Neural progenitor cell (in vitro differentiated cells): ENCODE results near the gene ZNF282. TPM values are rescaled to one million over a fixed set of nuclear protein-coding genes. Genes with fewer than 3 reads are reported as not detected.

Source experiments
- DNase-seq: peaks from one replicate; pipeline ENCODE4 v3.0.0-alpha.2; 2016; ENCODE audit warnings: low spot score
- H2AFZ ChIP-seq: fragments of 200-600 bp; sonication (generic); replicated peaks from 2 replicates; pipeline ENCODE4 v1.6.1; 2016; ENCODE audit warnings: antibody characterized with exemption
- H3F3A ChIP-seq: fragments of 200-600 bp; sonication (generic); 2 replicates; pipeline ENCODE4 v1.6.1; 2016; ENCODE audit warnings: antibody characterized with exemption, low read depth
- H3K27ac ChIP-seq: fragments of 200-600 bp; sonication (generic); 2 replicates; pipeline ENCODE4 v1.5.1; 2016; ENCODE audit warnings: mild to moderate bottlenecking
- H3K27me3 ChIP-seq: fragments of 200-600 bp; sonication (generic); 2 replicates; pipeline ENCODE4 v1.6.1; 2016; ENCODE audit warnings: mild to moderate bottlenecking, moderate library complexity
- H3K36me3 ChIP-seq: fragments of 200-600 bp; sonication (generic); 2 replicates; pipeline ENCODE4 v1.5.1; 2016
- H3K4me1 ChIP-seq: fragments of 200-600 bp; sonication (generic); 2 replicates; pipeline ENCODE4 v1.6.1; 2016; ENCODE audit warnings: mixed run types
- H3K4me2 ChIP-seq: fragments of 200-600 bp; sonication (generic); 2 replicates; pipeline ENCODE4 v1.6.1; 2016
- H3K4me3 ChIP-seq: fragments of 200-600 bp; sonication (generic); 2 replicates; pipeline ENCODE4 v1.5.1; 2016
- H3K79me2 ChIP-seq: fragments of 200-600 bp; sonication (generic); 2 replicates; pipeline ENCODE4 v1.6.1; 2016; ENCODE audit warnings: low read depth
- H3K9ac ChIP-seq: fragments of 200-600 bp; sonication (generic); 2 replicates; pipeline ENCODE4 v1.6.1; 2016
- H3K9me3 ChIP-seq: fragments of 200-600 bp; sonication (generic); 2 replicates; pipeline ENCODE4 v1.5.1; 2016; ENCODE audit warnings: low read depth
- H4K20me1 ChIP-seq: fragments of 200-600 bp; sonication (generic); 2 replicates; pipeline ENCODE4 v1.6.1; 2016; ENCODE audit warnings: low read depth
- H3K27ac Mint-ChIP-seq: 3 replicates; pipeline ENCODE4 v1.8.0; 2021; ENCODE audit warnings: mixed read lengths
- H3K27me3 Mint-ChIP-seq: 2 replicates; pipeline ENCODE4 v1.8.0; 2022; ENCODE audit warnings: low read depth, mild to moderate bottlenecking, inconsistent platforms, moderate library complexity, mixed read lengths; ENCODE audit not compliant: insufficient read depth
- H3K36me3 Mint-ChIP-seq: 3 replicates; pipeline ENCODE4 v1.8.0; 2021; ENCODE audit warnings: mixed read lengths
- H3K4me1 Mint-ChIP-seq: 3 replicates; pipeline ENCODE4 v1.8.0; 2021; ENCODE audit warnings: mixed read lengths
- H3K4me3 Mint-ChIP-seq: 3 replicates; pipeline ENCODE4 v1.8.0; 2021; ENCODE audit warnings: mild to moderate bottlenecking, moderate library complexity, mixed read lengths
- H3K9me3 Mint-ChIP-seq: 3 replicates; pipeline ENCODE4 v1.8.0; 2020; ENCODE audit warnings: mixed read lengths
- EZH2 ChIP-seq: fragments of 200-600 bp; sonication (generic); IDR thresholded peaks from 2 replicates; pipeline ENCODE4 v1.6.1; 2017; ENCODE audit warnings: antibody characterized with exemption, mild to moderate bottlenecking, moderate library complexity
- EZH2phosphoT487 ChIP-seq: fragments of 200-600 bp; sonication (generic); IDR thresholded peaks from 2 replicates; pipeline ENCODE4 v1.6.1; 2017; ENCODE audit warnings: antibody characterized with exemption
- total RNA-seq: library from RNA; depleted of rRNA; stranded (reverse); fragments of >200 nt; gene quantifications from 2 replicates; pipeline ENCODE4 v1.2.3, GENCODE V29; 2015; ENCODE audit warnings: low replicate concordance
- TF ChIP-seq, protein P1 (sequence below): fragments of 200-600 bp; sonication (generic); IDR thresholded peaks from 2 replicates; pipeline ENCODE4 v1.5.1; 2017; ENCODE audit warnings: antibody characterized with exemption, mild to moderate bottlenecking

Gene ZNF282
- total RNA-seq, 1 donor from 2014 or later, result 15.9 TPM

DNA sequence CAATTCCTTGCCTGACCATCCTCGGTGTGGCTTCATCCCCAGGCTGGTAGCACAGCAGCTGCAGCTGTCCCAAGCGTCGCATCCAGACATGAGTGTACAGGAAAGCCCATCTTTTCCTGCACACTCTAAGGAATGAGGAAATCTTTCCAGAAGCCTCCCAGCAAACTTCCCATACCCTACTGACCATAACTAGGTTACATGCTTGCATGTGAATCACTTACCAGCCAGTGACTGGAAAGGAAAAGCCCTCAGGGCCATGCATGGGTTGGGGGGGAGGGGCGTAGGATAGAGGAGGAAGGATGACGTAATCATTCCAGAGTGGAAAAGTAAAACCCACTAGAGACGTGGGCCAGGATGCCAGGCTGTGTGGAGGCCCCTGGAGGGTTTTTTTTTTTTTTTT lies 25.2 kb downstream of the ZNF282 start:
- Histone ChIP-seq H3K4me3 (no peak overlapping the region), H3K27ac (no peak overlapping the region), H2AFZ (no peak overlapping the region), H3F3A (no peaks in the 10 kb centered on the region), H3K79me2 (no peaks in the 10 kb centered on the region), H3K4me2 (no peak overlapping the region), H4K20me1 (no peaks in the 10 kb centered on the region), H3K9ac (no peak overlapping the region), H3K36me3 (no peaks in the 10 kb centered on the region), H3K27me3 (no peaks in the 10 kb centered on the region), H3K4me1 (peaks cover 3% of the 10 kb centered on the region), H3K9me3 (no peaks in the 10 kb centered on the region)
- Mint-ChIP-seq H3K4me3 (no peak overlapping the region), H3K27me3 (peaks cover 6% of the 10 kb centered on the region), H3K36me3 (peaks cover 20% of the 10 kb centered on the region), H3K9me3 (no peaks in the 10 kb centered on the region), H3K27ac (no peak overlapping the region), H3K4me1 (no peaks in the 10 kb centered on the region)
- TF ChIP-seq EZH2phosphoT487 (no peak), EZH2 (no peak)
- TF ChIP-seq, protein P1, sequence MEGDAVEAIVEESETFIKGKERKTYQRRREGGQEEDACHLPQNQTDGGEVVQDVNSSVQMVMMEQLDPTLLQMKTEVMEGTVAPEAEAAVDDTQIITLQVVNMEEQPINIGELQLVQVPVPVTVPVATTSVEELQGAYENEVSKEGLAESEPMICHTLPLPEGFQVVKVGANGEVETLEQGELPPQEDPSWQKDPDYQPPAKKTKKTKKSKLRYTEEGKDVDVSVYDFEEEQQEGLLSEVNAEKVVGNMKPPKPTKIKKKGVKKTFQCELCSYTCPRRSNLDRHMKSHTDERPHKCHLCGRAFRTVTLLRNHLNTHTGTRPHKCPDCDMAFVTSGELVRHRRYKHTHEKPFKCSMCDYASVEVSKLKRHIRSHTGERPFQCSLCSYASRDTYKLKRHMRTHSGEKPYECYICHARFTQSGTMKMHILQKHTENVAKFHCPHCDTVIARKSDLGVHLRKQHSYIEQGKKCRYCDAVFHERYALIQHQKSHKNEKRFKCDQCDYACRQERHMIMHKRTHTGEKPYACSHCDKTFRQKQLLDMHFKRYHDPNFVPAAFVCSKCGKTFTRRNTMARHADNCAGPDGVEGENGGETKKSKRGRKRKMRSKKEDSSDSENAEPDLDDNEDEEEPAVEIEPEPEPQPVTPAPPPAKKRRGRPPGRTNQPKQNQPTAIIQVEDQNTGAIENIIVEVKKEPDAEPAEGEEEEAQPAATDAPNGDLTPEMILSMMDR, result no peak
- DNase-seq, result no peak

DNA sequence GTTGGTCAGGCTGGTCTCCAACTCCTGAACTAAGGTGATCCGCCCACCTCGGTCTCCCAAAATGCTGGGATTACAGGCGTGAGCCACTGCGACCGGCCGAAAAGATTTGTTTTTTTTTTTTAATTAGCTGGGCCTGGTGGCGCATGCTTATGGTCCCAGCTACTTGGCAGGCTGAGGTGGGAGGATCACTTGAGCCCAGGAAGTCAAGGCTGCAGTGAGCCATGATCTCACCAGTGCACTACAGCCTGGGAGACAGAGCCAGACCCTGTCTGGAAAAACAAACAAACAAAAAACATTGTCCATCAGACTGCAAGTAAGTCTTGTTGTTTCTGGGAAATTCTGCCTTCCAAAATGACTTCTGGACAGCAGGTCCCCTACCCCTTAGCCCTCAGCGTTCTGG lies 27.8 kb downstream of the ZNF282 start:
- DNase-seq, result no peak
- Mint-ChIP-seq H3K36me3 (peaks cover 15% of the 10 kb centered on the region), H3K4me1 (no peaks in the 10 kb centered on the region)

DNA sequence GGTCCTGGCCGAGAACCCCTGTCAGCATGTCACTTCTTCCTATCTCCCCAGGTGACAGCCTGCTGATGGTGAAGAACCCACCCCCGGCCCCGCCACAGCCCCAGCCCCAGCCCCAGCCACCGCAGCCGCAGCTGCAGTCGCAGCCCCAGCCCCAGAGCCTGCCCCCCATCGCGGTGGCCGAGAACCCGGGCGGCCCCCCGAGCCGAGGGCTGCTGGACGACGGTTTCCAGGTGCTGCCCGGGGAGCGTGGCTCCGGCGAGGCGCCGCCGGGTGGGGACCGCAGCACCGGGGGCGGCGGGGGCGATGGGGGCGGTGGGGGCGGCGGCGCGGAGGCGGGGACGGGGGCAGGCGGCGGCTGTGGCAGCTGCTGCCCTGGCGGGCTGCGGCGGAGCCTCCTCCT lies 28.4 kb downstream of the ZNF282 start:
- no peak overlapping the region for H3K27ac ChIP-seq
- H3K9me3 ChIP-seq, result no peaks in the 10 kb centered on the region
- no peak overlapping the region for H2AFZ ChIP-seq
- TF ChIP-seq EZH2, result no peak
- Mint-ChIP-seq H3K9me3 (no peaks in the 10 kb centered on the region), H3K27ac (no peak overlapping the region), H3K36me3 (peaks cover 11% of the 10 kb centered on the region), H3K27me3 (peaks cover 10% of the 10 kb centered on the region), H3K4me3 (no peak overlapping the region), H3K4me1 (peaks cover under 1% of the 10 kb centered on the region)
- no peaks in the 10 kb centered on the region for H3F3A ChIP-seq
- no peak for DNase-seq
- no peak overlapping the region for H3K4me3 ChIP-seq
- H3K79me2 ChIP-seq, result no peaks in the 10 kb centered on the region
- H3K36me3 ChIP-seq, result no peaks in the 10 kb centered on the region
- no peaks in the 10 kb centered on the region for H3K4me1 ChIP-seq
- no peak overlapping the region for H3K4me2 ChIP-seq
- H4K20me1 ChIP-seq, result no peaks in the 10 kb centered on the region
- H3K27me3 ChIP-seq, result no peaks in the 10 kb centered on the region
- no peak overlapping the region for H3K9ac ChIP-seq

More for the DNA sequence above, 27.8 kb downstream of the ZNF282 start:
- Histone ChIP-seq H3K36me3 (no peaks in the 10 kb centered on the region), H3F3A (no peaks in the 10 kb centered on the region), H3K4me1 (peaks cover 3% of the 10 kb centered on the region), H3K27me3 (no peaks in the 10 kb centered on the region), H3K79me2 (no peaks in the 10 kb centered on the region), H2AFZ (no peak overlapping the region), H3K27ac (no peak overlapping the region), H4K20me1 (no peaks in the 10 kb centered on the region), H3K4me3 (no peak overlapping the region), H3K9me3 (no peaks in the 10 kb centered on the region), H3K4me2 (no peak overlapping the region), H3K9ac (no peak overlapping the region)
- Mint-ChIP-seq H3K27me3 (peaks cover 7% of the 10 kb centered on the region), H3K9me3 (no peaks in the 10 kb centered on the region), H3K4me3 (no peak overlapping the region), H3K27ac (no peak overlapping the region)
- no peak for TF ChIP-seq EZH2
- no peak for TF ChIP-seq EZH2phosphoT487
- TF ChIP-seq, protein P1, result no peak

DNA sequence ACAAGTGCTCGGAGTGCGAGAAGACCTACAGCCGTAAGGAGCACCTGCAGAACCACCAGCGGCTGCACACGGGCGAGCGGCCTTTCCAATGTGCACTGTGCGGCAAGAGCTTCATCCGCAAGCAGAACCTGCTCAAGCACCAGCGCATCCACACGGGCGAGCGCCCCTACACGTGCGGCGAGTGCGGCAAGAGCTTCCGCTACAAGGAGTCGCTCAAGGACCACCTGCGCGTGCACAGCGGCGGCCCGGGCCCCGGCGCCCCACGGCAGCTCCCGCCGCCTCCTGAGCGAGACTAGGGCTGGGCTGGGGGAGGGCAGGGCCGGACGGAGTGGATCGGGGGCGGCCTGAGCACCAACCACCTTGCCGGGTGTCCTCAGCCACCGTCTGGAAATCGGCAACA lies 29.0 kb downstream of the ZNF282 start:
- Mint-ChIP-seq H3K4me3 (no peak overlapping the region), H3K9me3 (no peaks in the 10 kb centered on the region), H3K27ac (no peak overlapping the region), H3K36me3 (peaks cover 8% of the 10 kb centered on the region), H3K4me1 (peaks cover 6% of the 10 kb centered on the region), H3K27me3 (peaks cover 12% of the 10 kb centered on the region)
- no peak for TF ChIP-seq EZH2
- TF ChIP-seq EZH2phosphoT487, result no peak
- TF ChIP-seq, protein P1, result no peak
- Histone ChIP-seq H3K79me2 (no peaks in the 10 kb centered on the region), H3K4me2 (no peak overlapping the region), H3K27me3 (no peaks in the 10 kb centered on the region), H4K20me1 (no peaks in the 10 kb centered on the region), H3K9ac (no peak overlapping the region), H2AFZ (no peak overlapping the region), H3K4me3 (no peak overlapping the region), H3F3A (no peaks in the 10 kb centered on the region), H3K27ac (no peak overlapping the region), H3K9me3 (no peaks in the 10 kb centered on the region), H3K4me1 (peaks cover 3% of the 10 kb centered on the region), H3K36me3 (no peaks in the 10 kb centered on the region)
- DNase-seq, result no peak
